Astrocyte of the hippocampus (primary cell): ENCODE measurements around the gene INF2.
"Not testable (repeated sequence)": the region's sequence is repeated elsewhere in the genome, so short reads cannot be mapped to it uniquely, and the experiment has no call there.

ENCODE experiments used
- DNase-seq: peaks from one replicate; pipeline ENCODE4 v3.0.0; 2011; ENCODE audit warnings: low read depth, low spot score

Gene INF2

GRCh38 chr14:104657101-104657524 is 32.3 kb upstream of the INF2 start:
- DNase-seq: no peak

- DNase-seq: no peak
Measured at GRCh38 chr14:104657563-104658324, 31.7 kb upstream of the INF2 start.

- DNase-seq: no peak
Measured at GRCh38 chr14:104658325-104658712, 31.1 kb upstream of the INF2 start.

- no peak for DNase-seq
Measured at GRCh38 chr14:104659146-104659545, 30.3 kb upstream of the INF2 start.

GRCh38 chr14:104659764-104660523 is 29.5 kb upstream of the INF2 start:
- DNase-seq: no peak

GRCh38 chr14:104660597-104660996 is 28.8 kb upstream of the INF2 start:
- no peak for DNase-seq

GRCh38 chr14:104661086-104661485 is 28.3 kb upstream of the INF2 start:
- no peak for DNase-seq

- not testable (repeated sequence) for DNase-seq
Measured at GRCh38 chr14:104661528-104662157, 27.8 kb upstream of the INF2 start.

- not testable (repeated sequence) for DNase-seq
Measured at GRCh38 chr14:104662472-104662871, 26.9 kb upstream of the INF2 start.

GRCh38 chr14:104664107-104664506 is 25.3 kb upstream of the INF2 start:
- no peak for DNase-seq

- DNase-seq: no peak
Measured at GRCh38 chr14:104664588-104664987, 24.8 kb upstream of the INF2 start.

GRCh38 chr14:104665114-104665656 is 24.2 kb upstream of the INF2 start:
- DNase-seq: no peak

- DNase-seq: peak; percentile 52
Measured at GRCh38 chr14:104665657-104666522, 23.5 kb upstream of the INF2 start.

- not testable (repeated sequence) for DNase-seq
Measured at GRCh38 chr14:104666523-104666895, 22.9 kb upstream of the INF2 start.

GRCh38 chr14:104666981-104667380 is 22.4 kb upstream of the INF2 start:
- DNase-seq: no peak

GRCh38 chr14:104669697-104670096 is 19.7 kb upstream of the INF2 start:
- no peak for DNase-seq

GRCh38 chr14:104671330-104671977 is 18.0 kb upstream of the INF2 start:
- not testable (repeated sequence) for DNase-seq

GRCh38 chr14:104672119-104672518 is 17.3 kb upstream of the INF2 start:
- DNase-seq: not testable (repeated sequence)

- no peak for DNase-seq
Measured at GRCh38 chr14:104673481-104673880, 15.9 kb upstream of the INF2 start.

GRCh38 chr14:104675447-104675846 is 14.0 kb upstream of the INF2 start:
- DNase-seq: no peak
